ENCODE results near the gene ALK. TPM values are rescaled to one million over a fixed set of nuclear protein-coding genes. Genes with fewer than 3 reads are reported as not detected.

Gene ALK
- total RNA-seq, 1 experiment from 2014 or later: 0.87 TPM

DNA sequence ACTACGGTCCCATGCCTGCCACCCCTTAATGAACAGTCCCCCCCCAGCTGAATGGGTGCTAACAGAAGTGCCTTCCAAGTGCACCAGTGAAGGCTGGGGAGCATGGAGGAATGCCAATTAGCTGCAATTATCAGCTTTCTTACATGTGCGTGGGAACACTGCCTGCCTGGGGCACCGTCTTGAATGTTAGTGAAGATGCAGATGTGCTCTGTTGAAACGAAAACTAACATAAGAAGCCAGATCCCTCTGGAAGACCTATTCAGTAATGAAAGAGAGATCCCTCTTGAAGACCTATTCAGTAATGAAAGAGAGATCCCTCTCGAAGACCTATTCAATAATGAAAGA, 651.6 kb downstream of the ALK start:
- no peak overlapping the region for H3K9ac ChIP-seq (ENCODE audit: low read length)
- BruUV-seq (replicated peaks): no TSS peak
- ATAC-seq: no peak
- no peak overlapping the region for H3K27ac ChIP-seq (ENCODE audit: low read length)
- H3K27me3 ChIP-seq (ENCODE audit: low read length): no peaks in the 10 kb centered on the region
- H3K36me3 ChIP-seq (ENCODE audit: low read depth, low read length): no peaks in the 10 kb centered on the region
- no peaks in the 10 kb centered on the region for H4K20me1 ChIP-seq (ENCODE audit: low read length)
- TF ChIP-seq EZH2 (IDR thresholded peaks at IDR 0.05; ENCODE audit: low read length, unreplicated experiment): no peak
- TF ChIP-seq EZH2phosphoT487 (IDR thresholded peaks at IDR 0.05; ENCODE audit: borderline replicate concordance, low read length): no peak
- TF ChIP-seq, protein P1, sequence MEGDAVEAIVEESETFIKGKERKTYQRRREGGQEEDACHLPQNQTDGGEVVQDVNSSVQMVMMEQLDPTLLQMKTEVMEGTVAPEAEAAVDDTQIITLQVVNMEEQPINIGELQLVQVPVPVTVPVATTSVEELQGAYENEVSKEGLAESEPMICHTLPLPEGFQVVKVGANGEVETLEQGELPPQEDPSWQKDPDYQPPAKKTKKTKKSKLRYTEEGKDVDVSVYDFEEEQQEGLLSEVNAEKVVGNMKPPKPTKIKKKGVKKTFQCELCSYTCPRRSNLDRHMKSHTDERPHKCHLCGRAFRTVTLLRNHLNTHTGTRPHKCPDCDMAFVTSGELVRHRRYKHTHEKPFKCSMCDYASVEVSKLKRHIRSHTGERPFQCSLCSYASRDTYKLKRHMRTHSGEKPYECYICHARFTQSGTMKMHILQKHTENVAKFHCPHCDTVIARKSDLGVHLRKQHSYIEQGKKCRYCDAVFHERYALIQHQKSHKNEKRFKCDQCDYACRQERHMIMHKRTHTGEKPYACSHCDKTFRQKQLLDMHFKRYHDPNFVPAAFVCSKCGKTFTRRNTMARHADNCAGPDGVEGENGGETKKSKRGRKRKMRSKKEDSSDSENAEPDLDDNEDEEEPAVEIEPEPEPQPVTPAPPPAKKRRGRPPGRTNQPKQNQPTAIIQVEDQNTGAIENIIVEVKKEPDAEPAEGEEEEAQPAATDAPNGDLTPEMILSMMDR (conservative IDR thresholded peaks at IDR 0.05; ENCODE audit: low read depth, low read length): no peak
- H3K9me2 ChIP-seq (replicated peaks; ENCODE audit: low read length): no peaks in the 10 kb centered on the region
- POLR2A ChIA-PET (ENCODE audit: unreplicated experiment): no interaction called here
- H3K4me3 ChIP-seq (ENCODE audit: low read length): no peak overlapping the region
- H3K4me1 ChIP-seq (ENCODE audit: insufficient read depth, low read length): peaks cover 20% of the 10 kb centered on the region
- intact Hi-C loops (cut with micrococcal nuclease): no loop called here
- H3F3A ChIP-seq (ENCODE audit: low read length, unreplicated experiment): no peaks in the 10 kb centered on the region
- no peak overlapping the region for H2AFZ ChIP-seq (ENCODE audit: low read length)
- DNase-seq: no peak
- no peaks in the 10 kb centered on the region for H3K79me2 ChIP-seq (ENCODE audit: low read length)
- no peak overlapping the region for H3K4me2 ChIP-seq (ENCODE audit: low read length)
- H3K9me3 ChIP-seq (ENCODE audit: low read length): no peaks in the 10 kb centered on the region
- CTCF ChIA-PET: no interaction called here

DNA sequence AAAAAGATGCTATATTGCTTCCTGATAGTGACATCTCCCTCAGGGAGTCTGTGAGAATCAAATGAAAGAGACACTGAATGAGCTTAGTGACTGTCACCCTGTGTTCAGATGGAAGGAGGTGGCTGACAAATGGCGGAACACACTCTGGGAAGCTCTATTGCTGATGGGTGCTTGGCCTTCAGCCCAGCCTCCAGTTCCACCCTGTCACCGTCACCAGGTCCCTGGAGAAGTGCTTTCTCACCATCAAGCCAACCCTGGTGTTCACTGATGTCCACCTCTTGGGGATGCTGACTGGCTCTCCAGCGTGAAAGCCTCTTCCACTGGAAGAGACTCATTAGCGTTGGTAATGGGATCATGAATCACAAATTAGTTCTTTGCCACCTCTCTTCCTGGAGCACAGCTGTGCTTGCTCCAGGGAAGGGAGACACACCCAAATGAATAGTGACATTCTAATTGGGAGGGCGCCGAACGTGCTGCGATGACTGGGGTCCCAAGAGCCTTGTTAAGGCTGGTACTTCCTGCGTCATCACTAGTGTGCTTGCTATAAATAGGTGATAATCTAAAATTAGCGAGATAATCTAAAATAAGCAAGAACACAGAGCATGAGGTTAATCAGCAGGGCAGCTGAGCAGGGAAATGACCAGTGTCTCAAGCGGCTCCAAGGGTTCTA, 652.2 kb downstream of the ALK start:
- no peak overlapping the region for H3K4me2 ChIP-seq (ENCODE audit: low read length)
- H3K9me3 ChIP-seq (ENCODE audit: low read length): no peaks in the 10 kb centered on the region
- no peaks in the 10 kb centered on the region for H3K9me2 ChIP-seq (replicated peaks; ENCODE audit: low read length)
- H4K20me1 ChIP-seq (ENCODE audit: low read length): no peaks in the 10 kb centered on the region
- peaks cover 15% of the 10 kb centered on the region for H3K4me1 ChIP-seq (ENCODE audit: insufficient read depth, low read length)
- no peak overlapping the region for H3K9ac ChIP-seq (ENCODE audit: low read length)
- no peaks in the 10 kb centered on the region for H3K36me3 ChIP-seq (ENCODE audit: low read depth, low read length)
- intact Hi-C loops (cut with micrococcal nuclease): no loop called here
- no TSS peak for BruUV-seq (replicated peaks)
- no peak overlapping the region for H2AFZ ChIP-seq (ENCODE audit: low read length)
- H3K27ac ChIP-seq (ENCODE audit: low read length): no peak overlapping the region
- no peaks in the 10 kb centered on the region for H3F3A ChIP-seq (ENCODE audit: low read length, unreplicated experiment)
- no peaks in the 10 kb centered on the region for H3K27me3 ChIP-seq (ENCODE audit: low read length)
- no peaks in the 10 kb centered on the region for H3K79me2 ChIP-seq (ENCODE audit: low read length)
- ChIA-PET POLR2A (ENCODE audit: unreplicated experiment) (no interaction called here), CTCF (no interaction called here)
- DNase-seq (no peak), ATAC-seq (no peak)
- TF ChIP-seq, protein P1 (conservative IDR thresholded peaks at IDR 0.05; ENCODE audit: low read depth, low read length): no peak
- no peak for TF ChIP-seq EZH2phosphoT487 (IDR thresholded peaks at IDR 0.05; ENCODE audit: borderline replicate concordance, low read length)
- no peak for TF ChIP-seq EZH2 (IDR thresholded peaks at IDR 0.05; ENCODE audit: low read length, unreplicated experiment)
- no peak overlapping the region for H3K4me3 ChIP-seq (ENCODE audit: low read length)

DNA sequence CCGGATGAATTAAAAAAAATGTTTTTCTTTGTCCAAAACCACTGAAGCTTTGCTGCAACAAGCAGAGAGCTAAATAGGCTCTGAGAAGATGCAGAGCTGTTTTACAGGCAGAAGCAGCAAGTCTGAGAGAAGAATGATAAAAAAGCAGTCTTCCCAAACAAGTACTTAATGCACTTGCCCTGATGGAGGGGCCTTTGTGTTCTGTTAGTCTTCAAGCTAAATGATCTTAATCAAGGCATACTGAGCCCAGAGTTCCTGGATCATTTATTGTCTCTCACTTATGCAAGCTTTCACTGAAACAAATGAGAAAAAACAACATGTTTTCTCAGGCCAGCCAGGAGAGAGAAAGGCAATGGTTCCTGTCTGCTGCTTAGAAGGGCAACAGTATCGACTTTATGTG, 653.7 kb downstream of the ALK start:
- Histone ChIP-seq H3K4me2 (ENCODE audit: low read length) (no peak overlapping the region), H3K9me3 (ENCODE audit: low read length) (no peaks in the 10 kb centered on the region), H3K27me3 (ENCODE audit: low read length) (no peaks in the 10 kb centered on the region), H3K4me1 (ENCODE audit: insufficient read depth, low read length) (no peaks in the 10 kb centered on the region; the same call in 1 of the 2 replicates), H3K27ac (ENCODE audit: low read length) (no peak overlapping the region), H4K20me1 (ENCODE audit: low read length) (no peaks in the 10 kb centered on the region), H3K79me2 (ENCODE audit: low read length) (no peaks in the 10 kb centered on the region), H3F3A (ENCODE audit: low read length, unreplicated experiment) (no peaks in the 10 kb centered on the region), H3K9me2 (replicated peaks; ENCODE audit: low read length) (no peaks in the 10 kb centered on the region), H3K36me3 (ENCODE audit: low read depth, low read length) (no peaks in the 10 kb centered on the region), H3K9ac (ENCODE audit: low read length) (no peak overlapping the region), H2AFZ (ENCODE audit: low read length) (no peak overlapping the region), H3K4me3 (ENCODE audit: low read length) (no peak overlapping the region)
- POLR2A ChIA-PET (ENCODE audit: unreplicated experiment): no interaction called here
- intact Hi-C loops (cut with micrococcal nuclease): no loop called here
- BruUV-seq (replicated peaks): no TSS peak
- no peak for DNase-seq
- CTCF ChIA-PET: interaction anchor here (0.6 kb wide), 1 partner anchor 194 kb away, joined by 3 read pairs; no protein-coding TSS in a partner anchor
- no peak for TF ChIP-seq EZH2phosphoT487 (IDR thresholded peaks at IDR 0.05; ENCODE audit: borderline replicate concordance, low read length)
- no peak for TF ChIP-seq EZH2 (IDR thresholded peaks at IDR 0.05; ENCODE audit: low read length, unreplicated experiment)
- TF ChIP-seq, protein P1 (conservative IDR thresholded peaks at IDR 0.05; ENCODE audit: low read depth, low read length): no peak
- ATAC-seq: no peak
